Neural progenitor cell (in vitro differentiated cells): Measurements from ENCODE around the gene SPATA17. TPM values are rescaled to one million over a fixed set of nuclear protein-coding genes. Genes with fewer than 3 reads are reported as not detected.
"Not testable (repeated sequence)": the region's sequence is repeated elsewhere in the genome, so short reads cannot be mapped to it uniquely, and the experiment has no call there.

ENCODE experiments used
- DNase-seq: peaks from one replicate; pipeline ENCODE4 v3.0.0-alpha.2; 2016; ENCODE audit warnings: low spot score
- H2AFZ ChIP-seq: fragments of 200-600 bp; sonication (generic); replicated peaks from 2 replicates; pipeline ENCODE4 v1.6.1; 2016; ENCODE audit warnings: antibody characterized with exemption
- H3F3A ChIP-seq: fragments of 200-600 bp; sonication (generic); 2 replicates; pipeline ENCODE4 v1.6.1; 2016; ENCODE audit warnings: antibody characterized with exemption, low read depth
- H3K27ac ChIP-seq: fragments of 200-600 bp; sonication (generic); 2 replicates; pipeline ENCODE4 v1.5.1; 2016; ENCODE audit warnings: mild to moderate bottlenecking
- H3K27me3 ChIP-seq: fragments of 200-600 bp; sonication (generic); 2 replicates; pipeline ENCODE4 v1.6.1; 2016; ENCODE audit warnings: mild to moderate bottlenecking, moderate library complexity
- H3K36me3 ChIP-seq: fragments of 200-600 bp; sonication (generic); 2 replicates; pipeline ENCODE4 v1.5.1; 2016
- H3K4me1 ChIP-seq: fragments of 200-600 bp; sonication (generic); 2 replicates; pipeline ENCODE4 v1.6.1; 2016; ENCODE audit warnings: mixed run types
- H3K4me2 ChIP-seq: fragments of 200-600 bp; sonication (generic); 2 replicates; pipeline ENCODE4 v1.6.1; 2016
- H3K4me3 ChIP-seq: fragments of 200-600 bp; sonication (generic); 2 replicates; pipeline ENCODE4 v1.5.1; 2016
- H3K79me2 ChIP-seq: fragments of 200-600 bp; sonication (generic); 2 replicates; pipeline ENCODE4 v1.6.1; 2016; ENCODE audit warnings: low read depth
- H3K9ac ChIP-seq: fragments of 200-600 bp; sonication (generic); 2 replicates; pipeline ENCODE4 v1.6.1; 2016
- H3K9me3 ChIP-seq: fragments of 200-600 bp; sonication (generic); 2 replicates; pipeline ENCODE4 v1.5.1; 2016; ENCODE audit warnings: low read depth
- H4K20me1 ChIP-seq: fragments of 200-600 bp; sonication (generic); 2 replicates; pipeline ENCODE4 v1.6.1; 2016; ENCODE audit warnings: low read depth
- H3K27ac Mint-ChIP-seq: 3 replicates; pipeline ENCODE4 v1.8.0; 2021; ENCODE audit warnings: mixed read lengths
- H3K27me3 Mint-ChIP-seq: 2 replicates; pipeline ENCODE4 v1.8.0; 2022; ENCODE audit warnings: low read depth, mild to moderate bottlenecking, inconsistent platforms, moderate library complexity, mixed read lengths; ENCODE audit not compliant: insufficient read depth
- H3K36me3 Mint-ChIP-seq: 3 replicates; pipeline ENCODE4 v1.8.0; 2021; ENCODE audit warnings: mixed read lengths
- H3K4me1 Mint-ChIP-seq: 3 replicates; pipeline ENCODE4 v1.8.0; 2021; ENCODE audit warnings: mixed read lengths
- H3K4me3 Mint-ChIP-seq: 3 replicates; pipeline ENCODE4 v1.8.0; 2021; ENCODE audit warnings: mild to moderate bottlenecking, moderate library complexity, mixed read lengths
- H3K9me3 Mint-ChIP-seq: 3 replicates; pipeline ENCODE4 v1.8.0; 2020; ENCODE audit warnings: mixed read lengths
- EZH2 ChIP-seq: fragments of 200-600 bp; sonication (generic); IDR thresholded peaks from 2 replicates; pipeline ENCODE4 v1.6.1; 2017; ENCODE audit warnings: antibody characterized with exemption, mild to moderate bottlenecking, moderate library complexity
- EZH2phosphoT487 ChIP-seq: fragments of 200-600 bp; sonication (generic); IDR thresholded peaks from 2 replicates; pipeline ENCODE4 v1.6.1; 2017; ENCODE audit warnings: antibody characterized with exemption
- total RNA-seq: library from RNA; depleted of rRNA; stranded (reverse); fragments of >200 nt; gene quantifications from 2 replicates; pipeline ENCODE4 v1.2.3, GENCODE V29; 2015; ENCODE audit warnings: low replicate concordance
- TF ChIP-seq, protein P1 (sequence below): fragments of 200-600 bp; sonication (generic); IDR thresholded peaks from 2 replicates; pipeline ENCODE4 v1.5.1; 2017; ENCODE audit warnings: antibody characterized with exemption, mild to moderate bottlenecking

SPATA17 gene
- total RNA-seq, 1 donor from 2014 or later: 1.6 TPM

DNA sequence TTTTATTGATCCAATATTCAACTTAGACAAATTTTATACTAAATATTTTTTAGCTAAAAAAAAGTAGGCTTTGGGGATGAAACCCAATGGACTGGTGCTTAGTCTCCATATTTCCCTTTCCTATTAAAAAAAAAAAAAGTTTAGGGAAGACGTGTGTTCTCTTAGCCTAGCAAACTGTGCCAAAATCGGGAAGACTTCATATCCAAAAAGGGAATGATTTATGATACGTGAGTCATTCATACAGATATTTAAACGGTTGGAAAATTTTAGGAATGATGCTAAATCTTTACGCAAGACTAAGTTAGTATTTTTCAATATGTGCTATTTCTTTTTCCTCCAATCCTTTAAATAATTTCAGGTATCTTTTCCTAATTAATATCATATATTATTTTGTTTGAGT, 50.7 kb downstream of the SPATA17 start:
- Mint-ChIP-seq H3K27ac (no peak overlapping the region), H3K36me3 (no peaks in the 10 kb centered on the region)

DNA sequence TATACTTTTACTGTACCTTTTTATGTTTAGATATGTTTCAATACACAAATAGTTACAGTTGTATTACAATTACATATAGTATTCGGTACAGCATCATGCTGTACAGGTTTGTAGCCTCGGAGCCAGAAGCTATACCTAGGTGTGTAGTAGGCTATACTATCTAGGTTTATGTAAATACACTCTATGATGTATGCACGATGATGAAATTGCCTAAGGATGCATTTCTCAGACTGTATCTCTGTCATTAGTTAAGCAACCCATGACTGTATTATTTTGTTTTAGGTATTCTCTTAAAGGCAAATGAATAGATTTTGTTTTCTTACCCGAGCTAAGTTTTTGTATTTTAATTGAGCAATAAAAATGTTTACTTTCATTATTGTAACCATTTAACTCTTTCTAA, 56.4 kb downstream of the SPATA17 start:
- Histone ChIP-seq H3K79me2 (no peaks in the 10 kb centered on the region), H3K36me3 (no peaks in the 10 kb centered on the region), H3K27ac (no peak overlapping the region), H2AFZ (no peak overlapping the region), H3K9me3 (no peaks in the 10 kb centered on the region), H3F3A (no peaks in the 10 kb centered on the region), H3K27me3 (no peaks in the 10 kb centered on the region), H3K9ac (no peak overlapping the region), H3K4me3 (no peak overlapping the region), H4K20me1 (no peaks in the 10 kb centered on the region), H3K4me1 (no peaks in the 10 kb centered on the region), H3K4me2 (no peak overlapping the region)
- TF ChIP-seq EZH2phosphoT487 (no peak), EZH2 (no peak)
- TF ChIP-seq, protein P1, sequence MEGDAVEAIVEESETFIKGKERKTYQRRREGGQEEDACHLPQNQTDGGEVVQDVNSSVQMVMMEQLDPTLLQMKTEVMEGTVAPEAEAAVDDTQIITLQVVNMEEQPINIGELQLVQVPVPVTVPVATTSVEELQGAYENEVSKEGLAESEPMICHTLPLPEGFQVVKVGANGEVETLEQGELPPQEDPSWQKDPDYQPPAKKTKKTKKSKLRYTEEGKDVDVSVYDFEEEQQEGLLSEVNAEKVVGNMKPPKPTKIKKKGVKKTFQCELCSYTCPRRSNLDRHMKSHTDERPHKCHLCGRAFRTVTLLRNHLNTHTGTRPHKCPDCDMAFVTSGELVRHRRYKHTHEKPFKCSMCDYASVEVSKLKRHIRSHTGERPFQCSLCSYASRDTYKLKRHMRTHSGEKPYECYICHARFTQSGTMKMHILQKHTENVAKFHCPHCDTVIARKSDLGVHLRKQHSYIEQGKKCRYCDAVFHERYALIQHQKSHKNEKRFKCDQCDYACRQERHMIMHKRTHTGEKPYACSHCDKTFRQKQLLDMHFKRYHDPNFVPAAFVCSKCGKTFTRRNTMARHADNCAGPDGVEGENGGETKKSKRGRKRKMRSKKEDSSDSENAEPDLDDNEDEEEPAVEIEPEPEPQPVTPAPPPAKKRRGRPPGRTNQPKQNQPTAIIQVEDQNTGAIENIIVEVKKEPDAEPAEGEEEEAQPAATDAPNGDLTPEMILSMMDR: no peak
- H3K27me3 Mint-ChIP-seq: no peaks in the 10 kb centered on the region
- H3K9me3 Mint-ChIP-seq: no peaks in the 10 kb centered on the region
- H3K36me3 Mint-ChIP-seq: no peaks in the 10 kb centered on the region
- no peak overlapping the region for H3K27ac Mint-ChIP-seq
- no peak for DNase-seq
- H3K4me3 Mint-ChIP-seq: no peak overlapping the region
- H3K4me1 Mint-ChIP-seq: no peaks in the 10 kb centered on the region

More for the DNA sequence above, 50.7 kb downstream of the SPATA17 start:
- Histone ChIP-seq H3K4me3 (no peak overlapping the region), H3F3A (no peaks in the 10 kb centered on the region), H3K4me2 (no peak overlapping the region), H4K20me1 (no peaks in the 10 kb centered on the region), H3K9ac (no peak overlapping the region), H3K27me3 (no peaks in the 10 kb centered on the region), H3K36me3 (no peaks in the 10 kb centered on the region), H3K79me2 (no peaks in the 10 kb centered on the region), H3K9me3 (no peaks in the 10 kb centered on the region), H3K4me1 (no peaks in the 10 kb centered on the region), H3K27ac (no peak overlapping the region), H2AFZ (no peak overlapping the region)
- TF ChIP-seq, protein P1: no peak
- TF ChIP-seq EZH2phosphoT487 (no peak), EZH2 (no peak)
- no peak for DNase-seq
- no peaks in the 10 kb centered on the region for H3K9me3 Mint-ChIP-seq
- H3K27me3 Mint-ChIP-seq: no peaks in the 10 kb centered on the region
- no peak overlapping the region for H3K4me3 Mint-ChIP-seq
- no peaks in the 10 kb centered on the region for H3K4me1 Mint-ChIP-seq

DNA sequence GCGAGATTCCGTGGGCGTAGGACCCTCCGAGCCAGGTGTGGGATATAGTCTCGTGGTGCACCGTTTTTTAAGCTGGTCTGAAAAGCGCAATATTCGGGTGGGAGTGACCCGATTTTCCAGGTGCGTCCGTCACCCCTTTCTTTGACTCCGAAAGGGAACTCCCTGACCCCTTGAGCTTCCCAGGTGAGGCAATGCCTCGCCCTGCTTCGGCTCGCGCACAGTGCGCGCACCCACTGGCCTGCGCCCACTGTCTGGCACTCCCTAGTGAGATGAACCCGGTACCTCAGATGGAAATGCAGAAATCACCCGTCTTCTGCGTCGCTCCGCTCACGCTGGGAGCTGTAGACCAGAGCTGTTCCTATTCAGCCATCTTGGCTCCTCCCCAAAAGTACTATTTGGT, 65.0 kb downstream of the SPATA17 start:
- H3K9ac ChIP-seq, H3K4me3 Mint-ChIP-seq, H3K4me1 Mint-ChIP-seq, H3F3A ChIP-seq, H3K79me2 ChIP-seq, H3K4me2 ChIP-seq, H3K9me3 Mint-ChIP-seq, H3K36me3 ChIP-seq, H2AFZ ChIP-seq, H3K36me3 Mint-ChIP-seq, H3K27ac ChIP-seq, DNase-seq, H3K27ac Mint-ChIP-seq, H3K4me3 ChIP-seq, H3K27me3 Mint-ChIP-seq, H4K20me1 ChIP-seq, H3K4me1 ChIP-seq, H3K9me3 ChIP-seq, H3K27me3 ChIP-seq: not testable (repeated sequence)

DNA sequence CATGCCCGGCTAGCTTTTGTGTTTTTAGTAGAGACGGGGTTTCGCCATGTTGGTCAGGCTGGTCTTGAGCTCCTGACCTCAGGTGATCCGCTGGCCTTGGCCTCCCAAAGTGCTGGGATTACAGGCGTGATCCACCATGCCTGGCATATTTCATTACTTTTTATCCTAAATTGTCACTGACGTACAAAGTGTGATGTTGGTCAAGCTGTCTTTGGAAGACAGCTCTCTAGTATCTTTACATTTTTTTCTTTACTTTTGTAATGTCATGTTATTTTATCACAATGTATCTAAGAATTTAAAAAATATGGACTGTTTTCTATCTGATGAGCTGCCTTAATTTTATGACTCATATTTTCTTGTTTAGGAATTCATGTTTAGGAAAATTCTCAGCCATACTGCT, 72.2 kb downstream of the SPATA17 start:
- H3K9me3 Mint-ChIP-seq: peaks cover 12% of the 10 kb centered on the region
- no peaks in the 10 kb centered on the region for H3K79me2 ChIP-seq
- no peak overlapping the region for H3K4me3 Mint-ChIP-seq
- TF ChIP-seq EZH2 (no peak), EZH2phosphoT487 (no peak)
- TF ChIP-seq, protein P1: no peak
- H2AFZ ChIP-seq: no peak overlapping the region
- H3K4me2 ChIP-seq: no peak overlapping the region
- H3K27me3 Mint-ChIP-seq: peaks cover 2% of the 10 kb centered on the region
- no peaks in the 10 kb centered on the region for H3K4me1 Mint-ChIP-seq
- no peak overlapping the region for H3K4me3 ChIP-seq
- no peaks in the 10 kb centered on the region for H3K36me3 ChIP-seq
- H3K27ac Mint-ChIP-seq: no peak overlapping the region
- no peak overlapping the region for H3K9ac ChIP-seq
- DNase-seq: no peak
- no peaks in the 10 kb centered on the region for H4K20me1 ChIP-seq
- no peaks in the 10 kb centered on the region for H3K27me3 ChIP-seq
- no peaks in the 10 kb centered on the region for H3K9me3 ChIP-seq
- no peaks in the 10 kb centered on the region for H3F3A ChIP-seq
- peaks cover 2% of the 10 kb centered on the region for H3K36me3 Mint-ChIP-seq
- no peaks in the 10 kb centered on the region for H3K4me1 ChIP-seq
- H3K27ac ChIP-seq: no peak overlapping the region
